Activated CD4-positive, CD25-positive, alpha-beta regulatory T cell (primary cell): ENCODE results near the gene LRP1B.
"Not testable (repeated sequence)": the region's sequence is repeated elsewhere in the genome, so short reads cannot be mapped to it uniquely, and the experiment has no call there.

Source experiments
- DNase-seq, 4 experiments: peaks; one replicate each; lab custom pipeline; 2025; lab: John Stamatoyannopoulos, UW

The LRP1B gene

DNA sequence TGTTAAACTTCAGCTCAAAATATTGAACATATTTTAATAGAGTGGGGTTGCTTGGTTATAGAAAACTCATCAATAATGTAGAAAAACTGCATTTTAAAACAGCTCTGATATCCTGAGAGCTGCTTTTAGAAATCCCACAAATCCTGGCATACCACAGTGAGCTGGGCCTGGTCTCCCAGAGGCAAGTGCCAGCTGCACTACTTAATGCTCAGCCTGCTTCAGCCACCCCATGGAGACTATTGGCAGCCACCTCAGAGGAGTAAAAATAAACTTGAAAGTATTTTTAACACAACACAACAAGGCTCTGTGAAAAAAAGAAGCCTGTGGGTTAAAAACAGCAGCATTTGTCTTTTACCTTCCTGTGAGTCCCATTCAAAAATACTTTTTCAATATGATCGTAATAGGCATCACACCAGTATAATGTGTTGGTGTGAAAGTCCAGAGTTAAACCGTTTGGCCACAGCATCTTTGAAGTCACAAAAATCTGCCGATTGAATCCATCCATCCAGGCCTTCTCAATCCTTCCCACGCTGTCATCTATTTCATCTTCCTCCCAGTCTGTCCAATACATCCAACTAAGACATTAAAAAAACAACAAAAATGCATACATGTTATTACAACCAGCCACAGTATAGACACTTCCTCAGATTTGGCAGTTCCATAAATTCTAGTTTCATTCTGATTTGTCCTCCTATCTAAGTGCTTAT, 1115.3 kb downstream of the LRP1B start:
- no peak for DNase-seq

- no peak for DNase-seq
Observed at GRCh38 chr2:141003967-141004657, 1126.7 kb downstream of the LRP1B start.

DNA sequence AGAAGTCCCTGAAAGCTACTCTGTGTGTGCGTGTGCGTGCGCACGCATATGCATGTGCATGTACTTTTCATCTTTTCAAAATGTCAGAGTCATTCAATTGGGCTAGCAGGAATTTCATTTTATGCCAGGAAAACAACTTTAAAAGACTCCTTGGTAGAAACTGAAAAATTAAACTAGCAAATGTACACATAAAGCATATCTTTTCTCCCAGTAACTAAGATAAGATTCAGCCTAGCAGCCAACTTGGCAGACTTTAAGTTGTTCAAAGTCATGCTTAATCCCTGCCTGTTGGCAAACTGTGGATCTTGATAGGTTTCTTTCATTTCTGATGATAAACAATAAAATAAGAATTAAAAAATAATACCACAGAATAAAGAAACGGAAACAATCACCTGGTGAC, 1129.1 kb downstream of the LRP1B start:
- DNase-seq: no peak

GRCh38 chr2:140998577-140998976, 1132.2 kb downstream of the LRP1B start:
- no peak for DNase-seq

- no peak for DNase-seq
Observed at GRCh38 chr2:140998017-140998416, 1132.8 kb downstream of the LRP1B start.

DNA sequence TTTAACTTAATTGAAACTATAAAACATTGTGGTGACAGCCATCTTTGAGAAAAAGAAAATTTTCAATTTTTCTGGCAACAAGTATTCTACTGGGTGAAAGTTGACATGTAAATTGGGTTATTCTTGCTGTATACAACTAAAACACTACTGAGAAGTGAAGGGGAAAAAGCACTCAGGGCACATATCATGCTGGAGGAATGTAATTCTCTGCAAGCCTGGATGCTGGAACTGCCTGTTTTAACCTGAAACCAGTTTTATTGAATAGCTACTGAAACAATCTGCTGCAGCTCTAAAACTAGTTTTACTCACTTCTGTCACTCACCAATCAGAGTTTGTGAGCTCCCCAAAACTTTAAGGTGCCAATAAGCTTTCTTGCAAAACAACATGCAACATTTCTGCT, 1136.0 kb downstream of the LRP1B start:
- no peak for DNase-seq

- no peak for DNase-seq
Observed at GRCh38 chr2:140990416-140990815, 1140.4 kb downstream of the LRP1B start.

- DNase-seq: no peak
Observed at GRCh38 chr2:140988597-140988996, 1142.2 kb downstream of the LRP1B start.

- no peak for DNase-seq
Observed at GRCh38 chr2:140986456-140986855, 1144.4 kb downstream of the LRP1B start.

- no peak for DNase-seq
Observed at GRCh38 chr2:140975237-140975636, 1155.6 kb downstream of the LRP1B start.

DNA sequence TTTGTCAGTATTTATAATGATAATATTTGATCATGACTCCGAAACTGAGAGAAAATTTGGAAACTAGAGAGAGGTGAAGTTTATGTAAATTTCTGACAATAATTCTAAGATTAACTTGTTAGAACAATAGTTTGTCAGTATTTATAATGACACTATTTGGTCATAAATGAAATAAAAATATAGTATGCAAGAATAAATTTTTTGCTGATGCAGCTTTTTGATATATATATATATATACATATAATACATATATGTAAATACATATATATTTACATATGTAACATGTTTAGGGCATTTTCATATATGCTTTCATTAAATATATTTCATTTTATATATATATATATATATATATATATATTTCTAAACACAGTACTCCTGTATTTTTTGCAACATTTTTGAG, 1158.1 kb downstream of the LRP1B start:
- no peak for DNase-seq

- DNase-seq: not testable (repeated sequence)
Observed at GRCh38 chr2:140964324-140964723, 1166.5 kb downstream of the LRP1B start.

- no peak for DNase-seq
Observed at GRCh38 chr2:140949932-140950331, 1180.9 kb downstream of the LRP1B start.

- no peak for DNase-seq
Observed at GRCh38 chr2:140947236-140947635, 1183.6 kb downstream of the LRP1B start.

DNA sequence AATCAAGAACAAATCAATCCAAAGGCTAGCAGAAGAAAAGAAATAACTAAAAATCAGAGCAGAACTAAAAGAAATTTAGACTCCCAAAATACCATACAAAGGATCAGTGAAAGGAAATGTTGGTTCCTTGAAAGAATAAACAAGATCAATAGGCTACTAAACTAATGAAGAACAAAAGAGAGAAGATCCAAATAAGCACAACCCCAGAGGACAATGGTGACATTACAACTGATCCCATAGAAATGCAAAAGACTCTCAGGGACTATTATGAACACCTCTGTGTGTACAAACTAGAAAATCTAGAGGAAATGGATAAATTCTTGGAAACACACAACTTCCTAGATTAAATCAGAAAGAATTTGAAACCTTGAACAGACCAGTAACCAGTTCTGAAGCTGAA, 1186.9 kb downstream of the LRP1B start:
- DNase-seq: no peak

DNA sequence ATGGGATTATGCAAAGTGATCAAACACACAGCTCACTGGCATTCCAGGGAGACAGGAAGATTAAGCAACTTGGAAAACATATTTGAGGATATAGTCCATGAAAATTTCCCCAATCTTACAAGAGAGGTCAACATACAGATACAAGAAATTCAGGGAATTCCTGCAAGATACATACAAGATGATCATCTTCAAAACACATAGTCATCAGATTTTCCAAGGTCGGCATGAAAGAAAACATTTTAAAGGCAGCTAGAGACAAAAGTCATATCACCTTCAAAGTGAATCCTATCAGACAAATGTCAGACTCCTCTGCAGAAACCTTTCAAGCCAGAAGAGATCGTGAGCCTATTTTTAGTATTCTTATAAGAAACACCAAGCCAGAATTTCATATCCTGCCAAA, 1188.5 kb downstream of the LRP1B start:
- no peak for DNase-seq

- DNase-seq: no peak
Observed at GRCh38 chr2:140929849-140930248, 1201.0 kb downstream of the LRP1B start.

GRCh38 chr2:140918426-140918825, 1212.4 kb downstream of the LRP1B start:
- no peak for DNase-seq

DNA sequence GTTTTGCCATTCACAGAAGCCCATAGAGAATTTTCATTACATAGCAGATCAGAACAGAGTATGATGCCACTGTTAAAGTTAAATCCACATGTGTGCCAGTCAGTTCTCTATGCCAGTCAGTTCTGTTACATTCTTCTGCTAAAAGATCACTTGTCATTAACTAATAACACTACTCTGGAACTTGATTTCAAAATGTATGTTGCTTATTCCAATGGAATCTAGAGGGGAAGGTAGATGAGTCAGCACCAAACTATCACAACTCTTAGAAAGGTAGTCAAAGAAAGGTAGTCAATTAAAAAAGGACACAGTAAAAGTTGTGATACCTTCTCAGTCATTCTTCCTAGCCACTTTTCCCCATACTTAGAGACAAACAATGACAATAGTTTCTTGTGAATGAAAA, 1214.4 kb downstream of the LRP1B start:
- DNase-seq: no peak

- DNase-seq: no peak
Observed at GRCh38 chr2:140910683-140911082, 1220.1 kb downstream of the LRP1B start.

GRCh38 chr2:140905083-140905781, 1225.6 kb downstream of the LRP1B start:
- DNase-seq: no peak

DNA sequence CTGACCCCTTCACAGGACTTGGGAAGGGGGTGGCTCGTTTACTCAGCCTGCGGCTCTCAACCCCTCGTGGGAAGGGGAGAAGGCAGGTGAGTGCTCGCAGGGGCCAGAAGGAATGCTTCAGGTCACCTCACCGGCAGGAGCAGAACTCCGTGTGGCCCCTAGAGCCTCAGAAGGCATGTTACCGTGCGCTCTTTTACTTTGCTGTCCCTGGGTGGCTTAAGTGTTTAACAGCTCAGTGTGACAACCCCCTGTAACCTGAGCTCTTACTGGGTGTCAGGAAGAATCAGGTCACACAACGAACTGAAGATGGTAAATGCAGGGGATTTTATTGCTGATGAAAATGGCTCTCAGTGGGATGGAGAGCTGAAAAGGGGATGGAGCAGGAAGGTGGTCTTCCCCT, 1235.4 kb downstream of the LRP1B start:
- no peak for DNase-seq

GRCh38 chr2:140893685-140894084, 1237.1 kb downstream of the LRP1B start:
- DNase-seq: no peak
